HCT116 (cell line): ENCODE measurements around the gene ETF1.
A peak's percentile ranks its signal among the peaks of the same experiment; 100 is the strongest.

ENCODE experiments used
- ATF3 ChIP-seq: IDR thresholded peaks from 2 replicates; pipeline ENCODE4 v1.6.1; 2012
- CEBPB ChIP-seq: IDR thresholded peaks from 2 replicates; pipeline ENCODE4 v1.6.1; 2012; ENCODE audit warnings: low read depth
- CTCF ChIP-seq, 3 experiments: fragments of 200-600 bp in 1 of 3; sonication (generic) in 1 of 3; IDR thresholded peaks in 2 of 3; conservative IDR thresholded peaks in 1 of 3; 2 replicates each; pipeline ENCODE4 v1.5.1; 2012 to 2017; ENCODE audit warnings: low read depth in 2 of 3, low read length in 2 of 3, antibody characterized with exemption in 1 of 3, borderline replicate concordance in 1 of 3, control low read depth in 1 of 3, mild to moderate bottlenecking in 1 of 3, mixed read lengths in 1 of 3, mixed run types in 1 of 3, moderate library complexity in 1 of 3; ENCODE audit not compliant: insufficient read depth in 1 of 3
- EGR1 ChIP-seq: IDR thresholded peaks from 2 replicates; pipeline ENCODE4 v1.6.1; 2012; ENCODE audit warnings: low read depth
- EZH2 ChIP-seq: fragments of 200-600 bp; sonication (generic); IDR thresholded peaks from 2 replicates; pipeline ENCODE4 v1.6.1; 2017; ENCODE audit warnings: antibody characterized with exemption, mixed run types
- EZH2phosphoT487 ChIP-seq: fragments of 200-600 bp; IDR thresholded peaks from 2 replicates; pipeline ENCODE4 v1.6.1; 2018; ENCODE audit warnings: antibody characterized with exemption, borderline replicate concordance
- MAX ChIP-seq: IDR thresholded peaks from 2 replicates; pipeline ENCODE4 v1.6.1; 2012
- POLR2AphosphoS5 ChIP-seq: IDR thresholded peaks from 2 replicates; pipeline ENCODE4 v1.6.1; 2011; ENCODE audit warnings: mild to moderate bottlenecking, low read depth, low read length, moderate library complexity
- RAD21 ChIP-seq: IDR thresholded peaks from 2 replicates; pipeline ENCODE4 v1.6.1; 2012; ENCODE audit warnings: low read depth, mild to moderate bottlenecking
- TCF7L2 ChIP-seq: IDR thresholded peaks from 2 replicates; pipeline ENCODE4 v1.7.0; 2011; ENCODE audit warnings: borderline replicate concordance, inconsistent platforms; ENCODE audit not compliant: insufficient read depth, insufficient read length; ENCODE audit errors: extremely low read depth
- ZNF274 ChIP-seq: fragments of 200-500 bp; sonication (Bioruptor generic); IDR thresholded peaks from 2 replicates; pipeline ENCODE4 v1.6.1; 2014; ENCODE audit warnings: mild to moderate bottlenecking, low read depth, low read length, inconsistent platforms

- TF ChIP-seq TCF7L2 (no peak), ZNF274 (no peak), EZH2phosphoT487 (no peak), EZH2 (no peak), MAX (no peak), CTCF (IDR thresholded peaks at IDR 0.05 in 2 of 3, conservative IDR thresholded peaks at IDR 0.05 in 1 of 3; ENCODE audit: borderline replicate concordance in 1 of 3, insufficient read depth in 1 of 3, low read depth in 2 of 3, low read length in 2 of 3) (no peak), ATF3 (no peak), CEBPB (no peak), POLR2AphosphoS5 (peak; percentile 28; the same call in 1 of the 2 replicates), RAD21 (no peak), EGR1 (no peak)
These were observed 74.7 kb downstream of the ETF1 start for GRCh38 chr5:138468133-138468965.
